ENCODE measurements around the gene OR4D6.

OR4D6 gene

DNA sequence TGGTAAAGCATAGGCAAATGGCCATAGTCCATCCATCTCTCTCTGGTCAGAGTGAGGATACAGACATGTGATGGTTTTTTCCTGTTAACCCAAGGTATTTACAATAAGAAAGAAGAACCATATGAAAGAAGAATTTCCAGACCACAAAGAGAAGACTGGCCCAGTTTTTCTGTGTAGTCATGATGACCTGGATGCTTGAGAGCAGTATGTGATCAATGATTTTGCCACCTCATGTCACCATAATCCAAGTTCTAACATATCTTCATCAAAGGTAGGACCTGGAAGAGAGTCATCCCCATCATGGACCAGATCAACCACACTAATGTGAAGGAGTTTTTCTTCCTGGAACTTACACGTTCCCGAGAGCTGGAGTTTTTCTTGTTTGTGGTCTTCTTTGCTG, at the start of gene OR4D6:
Gene OR4D6 (plus strand): TSS at position 301 of the 400 bp plus-strand sequence. CDS start 0 bp downstream, at position 301.
- Histone ChIP-seq H3K4me2 (no peak within 1 kb of the TSS), H3K27ac (no peak within 1 kb of the TSS), H3K4me3 (no peak within 1 kb of the TSS), H4K20me1 (no peaks in the 10 kb centered on the region), H3K4me1 (peaks cover 0 to 7% (median 0%) of the 10 kb centered on the region in 10 experiments; a peak in 3 of 20 replicates), H3K9ac (no peak within 1 kb of the TSS), H3K9me3 (replicated peaks in 1 of 11) (no peaks in the 10 kb centered on the region), H3K27me3 (no peaks in the 10 kb centered on the region), H3K36me3 (no peaks in the 10 kb centered on the region)
- TF ChIP-seq Cebpa-rat (IDR thresholded peaks at IDR 0.05) = no peak

DNA sequence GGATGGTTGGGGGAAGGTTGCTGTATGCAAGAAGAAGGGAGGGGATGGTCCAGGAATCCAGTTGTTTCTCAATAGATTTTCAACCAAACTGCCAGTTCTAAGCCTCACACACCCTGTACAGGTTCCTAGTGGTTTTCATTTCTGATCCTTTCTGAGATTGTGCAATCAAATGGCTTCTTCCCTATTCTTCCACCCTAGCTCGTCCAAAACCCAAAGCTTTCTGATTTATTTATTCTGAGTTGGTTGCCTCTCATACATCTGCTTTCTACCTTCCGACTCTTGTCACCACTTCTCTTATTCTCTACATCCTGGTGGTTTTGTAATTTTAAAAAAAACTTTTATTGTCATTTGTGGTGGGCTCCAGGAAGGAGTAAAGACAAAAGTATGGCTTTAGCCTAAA, 43.1 kb upstream of the OR4D6 start:
- Histone ChIP-seq H3K27ac (peak overlapping the region in 4 of 11 experiments; percentile 32 to 52 (median 44); a peak in 4 of 22 replicates), H3K4me2 (peak overlapping the region in 7 of 11 experiments; percentile 2 to 71 (median 50); a peak in 12 of 22 replicates), H3K9me3 (replicated peaks in 1 of 11) (peaks cover 19 to 49% (median 28%) of the 10 kb centered on the region in 11 experiments), H3K4me1 (peaks cover 0 to 11% (median 8%) of the 10 kb centered on the region in 10 experiments; a peak in 11 of 20 replicates), H3K9ac (no peak overlapping the region), H3K36me3 (no peaks in the 10 kb centered on the region), H3K27me3 (no peaks in the 10 kb centered on the region), H4K20me1 (no peaks in the 10 kb centered on the region), H3K4me3 (no peak overlapping the region)
- peak; percentile 35 to 96 (median 84); a peak in 21 of 22 replicates for TF ChIP-seq Cebpa-rat (IDR thresholded peaks at IDR 0.05)

DNA sequence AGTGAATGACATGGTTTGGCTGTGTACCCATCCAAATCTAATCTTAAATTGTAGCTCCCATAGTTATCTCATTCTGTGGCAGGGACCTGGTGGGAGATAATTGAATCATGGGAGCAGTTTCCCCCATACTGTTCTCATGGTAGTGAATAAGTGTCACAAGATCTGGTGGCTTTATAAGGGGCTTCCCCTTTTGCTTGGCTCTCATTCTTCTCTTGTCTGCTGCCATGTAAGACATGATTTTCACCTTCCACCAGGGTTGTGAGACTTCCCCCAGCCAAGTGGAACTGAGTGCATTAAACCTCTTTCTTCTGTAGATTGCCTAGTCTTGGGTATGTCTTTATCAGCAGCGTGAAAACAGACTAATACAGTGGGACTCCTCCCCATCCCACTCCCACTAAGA, 41.6 kb upstream of the OR4D6 start:
- H3K27me3 ChIP-seq = no peaks in the 10 kb centered on the region
- H3K4me1 ChIP-seq = peaks cover 0 to 11% (median 8%) of the 10 kb centered on the region in 10 experiments; a peak in 11 of 20 replicates
- H3K9me3 ChIP-seq (replicated peaks in 1 of 11) = peaks cover 4 to 34% (median 13%) of the 10 kb centered on the region in 11 experiments; a peak in 21 of 22 replicates
- H3K36me3 ChIP-seq = no peaks in the 10 kb centered on the region
- H4K20me1 ChIP-seq = no peaks in the 10 kb centered on the region
- no peak overlapping the region for H3K9ac ChIP-seq
- H3K4me2 ChIP-seq = no peak overlapping the region
- no peak overlapping the region for H3K27ac ChIP-seq
- no peak overlapping the region for H3K4me3 ChIP-seq
- TF ChIP-seq Cebpa-rat (IDR thresholded peaks at IDR 0.05) = no peak

DNA sequence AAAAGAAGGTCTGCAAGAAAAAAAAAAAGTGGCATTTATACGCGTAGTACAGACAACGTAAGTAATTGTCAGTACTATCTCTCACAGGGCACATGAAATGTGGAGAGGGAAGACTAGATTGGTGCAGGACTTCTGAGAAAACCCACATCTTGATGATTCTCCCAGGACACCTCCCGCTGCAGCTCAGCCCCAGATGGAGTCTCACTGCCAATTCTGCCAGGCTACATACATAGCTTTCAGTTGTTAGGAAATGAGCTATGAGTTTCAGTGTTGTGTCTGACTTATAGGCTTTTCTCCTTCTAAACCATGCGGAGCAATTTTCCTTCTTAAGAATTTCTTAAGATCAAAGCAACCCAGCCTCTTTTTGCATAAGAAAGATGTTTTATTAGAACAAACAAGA, 40.1 kb upstream of the OR4D6 start:
- H3K9ac ChIP-seq = no peak overlapping the region
- H3K4me1 ChIP-seq = peaks cover 0 to 11% (median 8%) of the 10 kb centered on the region in 10 experiments; a peak in 11 of 20 replicates
- H3K36me3 ChIP-seq = no peaks in the 10 kb centered on the region
- no peaks in the 10 kb centered on the region for H3K27me3 ChIP-seq
- 0 out of 22 replicates have a peak overlapping the region, but pooled peaks of 2 of the 11 experiments have one; percentile 4 to 31 for H3K4me2 ChIP-seq
- no peak overlapping the region for H3K27ac ChIP-seq
- H4K20me1 ChIP-seq = no peaks in the 10 kb centered on the region
- no peak for TF ChIP-seq Cebpa-rat (IDR thresholded peaks at IDR 0.05)
- H3K9me3 ChIP-seq (replicated peaks in 1 of 11) = peaks cover 0 to 19% (median 0%) of the 10 kb centered on the region in 11 experiments; a peak in 5 of 22 replicates
- H3K4me3 ChIP-seq = no peak overlapping the region

DNA sequence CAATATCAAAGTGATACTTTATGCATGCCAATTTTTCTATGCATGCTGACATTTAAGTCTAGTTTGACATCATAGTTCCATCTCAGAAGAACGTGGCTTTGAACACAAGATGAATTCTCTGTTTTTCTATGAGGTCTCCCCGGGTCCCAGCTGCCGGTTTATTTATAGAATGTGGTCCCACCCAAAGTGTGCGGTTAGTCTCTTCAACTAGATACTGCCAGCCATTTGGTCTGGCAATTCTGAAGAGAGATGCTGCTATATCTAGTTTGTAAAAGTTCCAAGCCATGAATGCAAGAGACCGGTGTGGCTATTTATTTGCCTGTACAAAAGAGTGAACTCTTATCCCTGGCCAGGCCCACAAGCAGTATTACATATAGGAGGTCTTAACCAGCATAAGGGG, 39.7 kb upstream of the OR4D6 start:
- H3K4me2 ChIP-seq = peak overlapping the region in 3 of 11 experiments; percentile 4 to 31 (median 5); a peak in 1 of 22 replicates
- H4K20me1 ChIP-seq = no peaks in the 10 kb centered on the region

DNA sequence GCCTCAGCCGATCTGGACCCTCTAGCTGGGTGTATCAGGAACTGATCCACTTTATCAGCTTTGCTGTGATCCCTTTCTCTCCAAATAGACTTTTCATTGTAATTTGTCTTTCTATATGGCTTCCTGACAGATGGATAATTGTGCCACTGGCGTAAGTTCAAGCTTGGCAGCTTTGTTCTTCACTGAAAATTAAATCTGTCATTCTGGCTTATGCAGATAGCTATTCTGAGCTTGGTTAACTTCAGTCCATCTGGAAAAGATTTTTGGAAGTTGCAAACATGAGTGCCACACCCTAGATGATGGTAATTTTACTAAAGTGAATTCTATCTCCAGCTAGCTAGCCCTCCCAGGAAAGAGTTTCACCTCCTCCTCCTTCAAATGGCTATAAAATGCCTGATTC, 38.6 kb upstream of the OR4D6 start:
- Histone ChIP-seq H3K9me3 (replicated peaks in 1 of 11) (peaks cover 0 to 14% (median 0%) of the 10 kb centered on the region in 11 experiments; a peak in 5 of 22 replicates), H3K36me3 (no peaks in the 10 kb centered on the region), H3K4me3 (no peak overlapping the region), H3K4me1 (peaks cover 12 to 20% (median 18%) of the 10 kb centered on the region in 10 experiments), H3K4me2 (no peak overlapping the region), H3K9ac (no peak overlapping the region), H3K27me3 (no peaks in the 10 kb centered on the region), H4K20me1 (no peaks in the 10 kb centered on the region), H3K27ac (no peak overlapping the region)
- no peak for TF ChIP-seq Cebpa-rat (IDR thresholded peaks at IDR 0.05)

More for the DNA sequence above, 39.7 kb upstream of the OR4D6 start:
- Histone ChIP-seq H3K9me3 (replicated peaks in 1 of 11) (peaks cover 0 to 18% (median 0%) of the 10 kb centered on the region in 11 experiments; a peak in 5 of 22 replicates), H3K9ac (no peak overlapping the region), H3K36me3 (no peaks in the 10 kb centered on the region), H3K27ac (no peak overlapping the region), H3K27me3 (no peaks in the 10 kb centered on the region), H3K4me3 (no peak overlapping the region), H3K4me1 (peaks cover 1 to 13% (median 9%) of the 10 kb centered on the region in 10 experiments; a peak in 17 of 20 replicates)
- TF ChIP-seq Cebpa-rat (IDR thresholded peaks at IDR 0.05) = no peak

DNA sequence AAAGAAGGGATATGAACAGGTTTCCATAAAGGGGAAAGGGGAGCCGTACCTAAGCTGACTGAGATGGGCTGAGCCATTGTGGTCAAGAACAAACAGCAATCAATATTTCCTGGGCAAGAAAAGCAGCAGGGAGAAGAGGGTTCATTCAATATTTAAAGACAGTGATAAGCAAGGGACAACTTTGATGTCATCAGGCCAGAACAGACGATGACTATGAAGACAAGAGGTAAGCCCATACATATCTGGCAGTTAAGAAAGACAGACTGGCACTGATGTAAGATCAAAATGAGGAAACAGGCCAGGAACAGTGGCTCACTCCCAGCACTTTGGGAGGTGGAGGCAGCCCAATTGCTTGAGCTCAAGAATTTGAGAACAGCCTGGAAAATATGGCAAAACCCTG, 32.9 kb upstream of the OR4D6 start:
- no peaks in the 10 kb centered on the region for H3K9me3 ChIP-seq (replicated peaks in 1 of 11)
- H4K20me1 ChIP-seq = no peaks in the 10 kb centered on the region
- no peaks in the 10 kb centered on the region for H3K27me3 ChIP-seq
- no peak overlapping the region for H3K9ac ChIP-seq
- H3K4me1 ChIP-seq = peaks cover 5 to 14% (median 13%) of the 10 kb centered on the region in 10 experiments; a peak in 17 of 20 replicates
- no peak overlapping the region for H3K4me2 ChIP-seq
- H3K4me3 ChIP-seq = no peak overlapping the region
- no peaks in the 10 kb centered on the region for H3K36me3 ChIP-seq
- no peak for TF ChIP-seq Cebpa-rat (IDR thresholded peaks at IDR 0.05)
- no peak overlapping the region for H3K27ac ChIP-seq

DNA sequence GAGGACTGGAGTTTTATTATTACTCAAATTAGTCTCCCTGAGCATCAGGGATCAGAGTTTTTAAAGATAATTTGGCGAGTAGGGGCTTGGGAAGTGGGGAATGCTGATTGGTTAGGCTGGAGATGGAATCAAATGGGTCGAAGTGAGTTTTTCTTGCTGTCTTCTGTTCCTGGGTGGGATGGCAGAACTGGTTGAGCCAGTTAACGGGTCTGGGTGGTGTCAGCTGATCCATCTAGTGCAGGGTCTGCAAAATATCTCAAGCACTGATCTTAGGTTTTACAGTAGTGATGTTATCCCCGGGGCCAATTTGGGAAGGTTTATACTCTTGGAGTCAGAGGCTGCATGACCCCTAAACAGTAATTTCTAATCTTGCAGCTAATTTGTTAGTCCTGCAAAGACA, 31.6 kb upstream of the OR4D6 start:
- TF ChIP-seq Cebpa-rat (IDR thresholded peaks at IDR 0.05) = no peak
- Histone ChIP-seq H3K9ac (no peak overlapping the region), H3K4me1 (peaks cover 5 to 14% (median 13%) of the 10 kb centered on the region in 10 experiments; a peak in 17 of 20 replicates), H4K20me1 (no peaks in the 10 kb centered on the region), H3K4me2 (no peak overlapping the region), H3K36me3 (no peaks in the 10 kb centered on the region), H3K27ac (no peak overlapping the region), H3K9me3 (replicated peaks in 1 of 11) (no peaks in the 10 kb centered on the region), H3K4me3 (no peak overlapping the region), H3K27me3 (no peaks in the 10 kb centered on the region)

DNA sequence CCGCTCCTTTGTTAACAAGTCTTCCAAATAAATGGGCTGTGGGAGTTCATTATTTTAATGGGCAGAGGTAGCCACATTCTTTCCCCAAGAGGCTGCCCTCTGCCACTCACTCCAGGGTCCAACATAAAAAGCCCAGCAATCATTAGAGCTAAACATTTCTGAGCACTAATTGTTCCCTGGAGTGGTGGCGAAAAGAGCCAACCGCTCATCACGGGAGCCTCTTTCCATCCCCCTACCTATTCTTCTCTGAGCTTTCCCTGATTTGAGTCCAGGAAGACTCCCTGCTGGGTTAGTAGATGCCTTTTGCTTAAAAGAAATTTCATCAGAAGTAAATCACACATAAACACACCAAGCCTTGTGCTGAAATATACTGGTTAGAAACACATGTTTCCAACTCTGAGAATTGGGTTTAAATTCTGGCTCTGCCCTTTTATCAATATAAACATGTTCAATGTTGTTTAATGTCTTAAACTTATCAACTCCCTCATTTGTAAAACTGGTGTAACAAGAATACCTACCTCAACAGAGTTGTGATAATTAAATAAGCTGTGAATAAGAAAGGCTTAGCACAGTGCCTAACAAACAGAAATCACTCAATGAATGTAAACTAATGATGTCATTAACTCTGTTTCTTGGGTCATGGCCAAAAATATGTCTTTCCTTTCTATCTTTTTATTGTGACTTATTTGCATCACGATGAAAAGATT, 30.2 kb upstream of the OR4D6 start, which contains the start of gene OR5A2:
Gene OR5A2 (minus strand): TSS at position 53 of the 707 bp plus-strand sequence. CDS start 3,460 bp downstream, outside the sequence.
- Histone ChIP-seq H3K4me2 (no peak within 1 kb of the TSS), H4K20me1 (no peaks in the 10 kb centered on the region), H3K27ac (no peak within 1 kb of the TSS), H3K4me3 (no peak within 1 kb of the TSS), H3K36me3 (no peaks in the 10 kb centered on the region), H3K27me3 (no peaks in the 10 kb centered on the region), H3K9me3 (replicated peaks in 1 of 11) (no peaks in the 10 kb centered on the region), H3K9ac (no peak within 1 kb of the TSS), H3K4me1 (peaks cover 5 to 14% (median 13%) of the 10 kb centered on the region in 10 experiments; a peak in 17 of 20 replicates)
- no peak for TF ChIP-seq Cebpa-rat (IDR thresholded peaks at IDR 0.05)

All from BLaER1 treated with 17β-estradiol and CSF1 and Interleukin-3, amounts not matched to agents 10 nM and 100 nM (cell line).